Measurements from ENCODE around the gene TWNK.

Gene TWNK

GRCh38 chr10:100978121-100978900 lies 9.0 kb upstream of the TWNK start:
- Histone ChIP-seq H4K20me1 (ENCODE audit: insufficient read depth, low read length) (no peaks in the 10 kb centered on the region), H3K36me3 (replicated peaks; ENCODE audit: insufficient read depth, low read length) (no peaks in the 10 kb centered on the region), H3K27me3 (replicated peaks; ENCODE audit: insufficient read depth, low read length) (no peaks in the 10 kb centered on the region), H3K4me1 (ENCODE audit: low read length) (no peaks in the 10 kb centered on the region), H3K79me2 (ENCODE audit: low read length) (no peaks in the 10 kb centered on the region), H3K9me3 (replicated peaks; ENCODE audit: insufficient read depth, low read length) (no peaks in the 10 kb centered on the region), H3K9me2 (replicated peaks; ENCODE audit: insufficient read depth, low read length) (no peaks in the 10 kb centered on the region), H3K9ac (ENCODE audit: low read length) (no peak overlapping the region), H3K4me3 (ENCODE audit: low read length) (no peak overlapping the region), H3K27ac (ENCODE audit: low read length) (no peak overlapping the region), H3K4me2 (ENCODE audit: low read depth, low read length) (no peak overlapping the region), H2AFZ (ENCODE audit: low read length) (no peak overlapping the region), H3F3A (ENCODE audit: insufficient read depth, low read length) (no peaks in the 10 kb centered on the region)
- no peak for TF ChIP-seq EZH2phosphoT487 (IDR thresholded peaks at IDR 0.05; ENCODE audit: low read length)
- TF ChIP-seq CTCF (IDR thresholded peaks at IDR 0.05; ENCODE audit: low read length): no peak
- no peak for TF ChIP-seq EZH2 (optimal IDR thresholded peaks at IDR 0.05; ENCODE audit: low read depth, low read length)
- no peak for DNase-seq

- Histone ChIP-seq H3K9me2 (replicated peaks; ENCODE audit: insufficient read depth, low read length) (no peaks in the 10 kb centered on the region), H3K27me3 (replicated peaks; ENCODE audit: insufficient read depth, low read length) (no peaks in the 10 kb centered on the region), H3K36me3 (replicated peaks; ENCODE audit: insufficient read depth, low read length) (no peaks in the 10 kb centered on the region), H3F3A (ENCODE audit: insufficient read depth, low read length) (no peaks in the 10 kb centered on the region), H3K4me3 (ENCODE audit: low read length) (no peak overlapping the region), H3K4me2 (ENCODE audit: low read depth, low read length) (no peak overlapping the region), H3K79me2 (ENCODE audit: low read length) (no peaks in the 10 kb centered on the region), H4K20me1 (ENCODE audit: insufficient read depth, low read length) (no peaks in the 10 kb centered on the region), H3K4me1 (ENCODE audit: low read length) (no peaks in the 10 kb centered on the region), H2AFZ (ENCODE audit: low read length) (no peak overlapping the region), H3K9me3 (replicated peaks; ENCODE audit: insufficient read depth, low read length) (no peaks in the 10 kb centered on the region), H3K27ac (ENCODE audit: low read length) (no peak overlapping the region), H3K9ac (ENCODE audit: low read length) (no peak overlapping the region)
- no peak for TF ChIP-seq EZH2phosphoT487 (IDR thresholded peaks at IDR 0.05; ENCODE audit: low read length)
- TF ChIP-seq EZH2 (optimal IDR thresholded peaks at IDR 0.05; ENCODE audit: low read depth, low read length): no peak
- no peak for TF ChIP-seq CTCF (IDR thresholded peaks at IDR 0.05; ENCODE audit: low read length)
- DNase-seq: no peak
Measured at GRCh38 chr10:100978901-100979195, 8.5 kb upstream of the TWNK start.

- Histone ChIP-seq H3K79me2 (ENCODE audit: low read length) (no peaks in the 10 kb centered on the region), H4K20me1 (ENCODE audit: insufficient read depth, low read length) (no peaks in the 10 kb centered on the region), H3K4me2 (ENCODE audit: low read depth, low read length) (no peak overlapping the region), H3F3A (ENCODE audit: insufficient read depth, low read length) (no peaks in the 10 kb centered on the region), H3K27ac (ENCODE audit: low read length) (no peak overlapping the region), H3K36me3 (replicated peaks; ENCODE audit: insufficient read depth, low read length) (no peaks in the 10 kb centered on the region), H3K9me3 (replicated peaks; ENCODE audit: insufficient read depth, low read length) (no peaks in the 10 kb centered on the region), H3K4me1 (ENCODE audit: low read length) (no peaks in the 10 kb centered on the region), H2AFZ (ENCODE audit: low read length) (no peak overlapping the region), H3K4me3 (ENCODE audit: low read length) (no peak overlapping the region), H3K9ac (ENCODE audit: low read length) (no peak overlapping the region), H3K9me2 (replicated peaks; ENCODE audit: insufficient read depth, low read length) (no peaks in the 10 kb centered on the region), H3K27me3 (replicated peaks; ENCODE audit: insufficient read depth, low read length) (no peaks in the 10 kb centered on the region)
- TF ChIP-seq CTCF (IDR thresholded peaks at IDR 0.05; ENCODE audit: low read length) (no peak), EZH2 (optimal IDR thresholded peaks at IDR 0.05; ENCODE audit: low read depth, low read length) (no peak), EZH2phosphoT487 (IDR thresholded peaks at IDR 0.05; ENCODE audit: low read length) (no peak)
- DNase-seq: no peak
Measured at GRCh38 chr10:100979791-100980272, 7.5 kb upstream of the TWNK start.

Data from MM.1S (cell line).